Measurements from ENCODE around the gene CPT1C.
"Not testable (repeated sequence)": the region's sequence is repeated elsewhere in the genome, so short reads cannot be mapped to it uniquely, and the experiment has no call there.

Gene CPT1C

GRCh38 chr19:49704888-49705642 is 14.1 kb downstream of the CPT1C start:
- DNase-seq (ENCODE audit: low read depth in 3 of 3): no peak

- no peak for DNase-seq (ENCODE audit: low read depth in 3 of 3)
These were observed 15.0 kb downstream of the CPT1C start for GRCh38 chr19:49705919-49706318.

- no peak for DNase-seq (ENCODE audit: low read depth in 3 of 3)
These were observed 19.5 kb downstream of the CPT1C start for GRCh38 chr19:49710372-49710951.

- DNase-seq (ENCODE audit: low read depth in 3 of 3): no peak
These were observed 21.5 kb downstream of the CPT1C start for GRCh38 chr19:49712397-49712859.

- no peak for DNase-seq (ENCODE audit: low read depth in 3 of 3)
These were observed 22.4 kb downstream of the CPT1C start for GRCh38 chr19:49713236-49713845.

GRCh38 chr19:49716154-49716553 is 25.2 kb downstream of the CPT1C start:
- DNase-seq (ENCODE audit: low read depth in 3 of 3): no peak

- DNase-seq (ENCODE audit: low read depth in 3 of 3): no peak
These were observed 27.6 kb downstream of the CPT1C start for GRCh38 chr19:49718511-49718910.

- no peak for DNase-seq (ENCODE audit: low read depth in 3 of 3)
These were observed 28.1 kb downstream of the CPT1C start for GRCh38 chr19:49718991-49719390.

GRCh38 chr19:49719420-49719819 is 28.5 kb downstream of the CPT1C start:
- DNase-seq (ENCODE audit: low read depth in 3 of 3): not testable (repeated sequence)

GRCh38 chr19:49727217-49728030 is 36.5 kb downstream of the CPT1C start:
- no peak for DNase-seq (ENCODE audit: low read depth in 3 of 3)

GRCh38 chr19:49730166-49730565 is 39.2 kb downstream of the CPT1C start:
- DNase-seq (ENCODE audit: low read depth in 3 of 3): no peak

- no peak for DNase-seq (ENCODE audit: low read depth in 3 of 3)
These were observed 47.4 kb downstream of the CPT1C start for GRCh38 chr19:49738268-49738667.

GRCh38 chr19:49739098-49739497 is 48.2 kb downstream of the CPT1C start:
- no peak for DNase-seq (ENCODE audit: low read depth in 3 of 3)

GRCh38 chr19:49739933-49740332 is 49.0 kb downstream of the CPT1C start:
- DNase-seq (ENCODE audit: low read depth in 3 of 3): no peak

GRCh38 chr19:49741210-49741844 is 50.4 kb downstream of the CPT1C start:
- DNase-seq (ENCODE audit: low read depth in 3 of 3): no peak

GRCh38 chr19:49744946-49745381 is 54.0 kb downstream of the CPT1C start:
- no peak for DNase-seq (ENCODE audit: low read depth in 3 of 3)

GRCh38 chr19:49746206-49746958 is 55.5 kb downstream of the CPT1C start:
- peak; percentile 40 to 73 (median 65) for DNase-seq (ENCODE audit: low read depth in 3 of 3)

GRCh38 chr19:49749055-49749716 is 58.3 kb downstream of the CPT1C start:
- no peak for DNase-seq (ENCODE audit: low read depth in 3 of 3)

GRCh38 chr19:49749771-49750170 is 58.9 kb downstream of the CPT1C start:
- DNase-seq (ENCODE audit: low read depth in 3 of 3): no peak

GRCh38 chr19:49752701-49753100 is 61.8 kb downstream of the CPT1C start:
- no peak for DNase-seq (ENCODE audit: low read depth in 3 of 3)

Measured in stimulated activated CD4-positive, alpha-beta T cell treated with anti-CD3 and anti-CD28 coated beads, TNF-alpha, amount 100 ng/mL, for 48 hours (primary cell).